ENCODE results near the gene KRT10. TPM values are rescaled to one million over a fixed set of nuclear protein-coding genes. Genes with fewer than 3 reads are reported as not detected.

Gene KRT10
- total RNA-seq, 1 experiment from 2014 or later: 62.3 TPM

DNA sequence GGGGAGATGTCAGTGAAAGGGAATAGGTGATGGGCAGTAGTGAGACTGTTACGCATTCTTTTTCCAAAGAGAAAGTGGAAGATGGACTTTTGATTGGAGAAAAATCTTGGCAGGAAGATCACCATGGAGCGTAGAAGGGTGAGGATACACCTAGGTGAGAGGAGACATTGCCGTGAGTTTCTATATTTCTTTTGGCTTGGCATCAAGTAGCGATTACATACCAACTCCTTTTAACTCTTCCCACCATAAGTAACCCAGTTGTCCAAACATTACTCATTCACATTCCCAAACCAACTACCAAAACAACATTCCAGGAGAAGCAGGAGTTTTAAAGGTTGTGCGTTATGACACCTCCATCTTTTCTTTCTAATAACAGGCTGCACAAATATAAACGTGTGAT lies 11.9 kb downstream of the KRT10 start:
- Histone ChIP-seq H3K4me2 (ENCODE audit: low read length) (peak overlapping the region; percentile 65), H3K4me1 (ENCODE audit: control insufficient read depth in 1 of 2, insufficient read depth in 2 of 2, low read length in 2 of 2) (peaks cover 13 to 29% of the 10 kb centered on the region in 2 experiments), H3K9me3 (ENCODE audit: control insufficient read depth in 1 of 2, insufficient read depth in 1 of 2, low read depth in 1 of 2, low read length in 2 of 2) (no peaks in the 10 kb centered on the region), H3K27ac (ENCODE audit: low read depth, low read length) (no peak overlapping the region; the same call in 1 of the 2 replicates), H3K36me3 (ENCODE audit: control insufficient read depth in 1 of 2, insufficient read depth in 2 of 2, low read length in 2 of 2) (no peaks in the 10 kb centered on the region), H3K27me3 (ENCODE audit: insufficient read depth, low read length) (no peaks in the 10 kb centered on the region), H3K79me2 (ENCODE audit: insufficient read depth, low read length) (no peaks in the 10 kb centered on the region), H3K9me2 (ENCODE audit: insufficient read depth) (peaks cover 5% of the 10 kb centered on the region; the same call in 1 of the 2 replicates), H2AFZ (ENCODE audit: low read depth, low read length, poor library complexity, severe bottlenecking) (peak overlapping the region; percentile 98), H3K9ac (ENCODE audit: low read length) (no peak overlapping the region), H4K20me1 (ENCODE audit: insufficient read depth) (no peaks in the 10 kb centered on the region), H3K4me3 (replicated peaks in 1 of 2; ENCODE audit: low read depth in 1 of 2, low read length in 2 of 2) (peak overlapping the region in 1 of 2 experiments; percentile 36; a peak in 2 of 4 replicates)
- ATAC-seq: peak; percentile 59
- DNase-seq (ENCODE audit: low read depth, low spot score): no peak
- intact Hi-C loops (cut with micrococcal nuclease): no loop called here
- TF ChIP-seq, protein P1, sequence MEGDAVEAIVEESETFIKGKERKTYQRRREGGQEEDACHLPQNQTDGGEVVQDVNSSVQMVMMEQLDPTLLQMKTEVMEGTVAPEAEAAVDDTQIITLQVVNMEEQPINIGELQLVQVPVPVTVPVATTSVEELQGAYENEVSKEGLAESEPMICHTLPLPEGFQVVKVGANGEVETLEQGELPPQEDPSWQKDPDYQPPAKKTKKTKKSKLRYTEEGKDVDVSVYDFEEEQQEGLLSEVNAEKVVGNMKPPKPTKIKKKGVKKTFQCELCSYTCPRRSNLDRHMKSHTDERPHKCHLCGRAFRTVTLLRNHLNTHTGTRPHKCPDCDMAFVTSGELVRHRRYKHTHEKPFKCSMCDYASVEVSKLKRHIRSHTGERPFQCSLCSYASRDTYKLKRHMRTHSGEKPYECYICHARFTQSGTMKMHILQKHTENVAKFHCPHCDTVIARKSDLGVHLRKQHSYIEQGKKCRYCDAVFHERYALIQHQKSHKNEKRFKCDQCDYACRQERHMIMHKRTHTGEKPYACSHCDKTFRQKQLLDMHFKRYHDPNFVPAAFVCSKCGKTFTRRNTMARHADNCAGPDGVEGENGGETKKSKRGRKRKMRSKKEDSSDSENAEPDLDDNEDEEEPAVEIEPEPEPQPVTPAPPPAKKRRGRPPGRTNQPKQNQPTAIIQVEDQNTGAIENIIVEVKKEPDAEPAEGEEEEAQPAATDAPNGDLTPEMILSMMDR (IDR thresholded peaks at IDR 0.05 in 2 of 3, conservative IDR thresholded peaks at IDR 0.05 in 1 of 3; ENCODE audit: borderline replicate concordance in 1 of 3, insufficient read depth in 1 of 3, low read depth in 2 of 3, low read length in 2 of 3): no peak
- no peak for TF ChIP-seq EZH2phosphoT487 (IDR thresholded peaks at IDR 0.05; ENCODE audit: borderline replicate concordance)
- TF ChIP-seq CEBPB (IDR thresholded peaks at IDR 0.05; ENCODE audit: low read depth): 0 out of 2 replicates have a peak, but pooled peaks have one; percentile 27
- TF ChIP-seq SIN3A (IDR thresholded peaks at IDR 0.05; ENCODE audit: low read depth): peak; percentile 58
- no peak for TF ChIP-seq ELF1 (IDR thresholded peaks at IDR 0.05; ENCODE audit: borderline replicate concordance, low read depth)
- peak; percentile 27 for TF ChIP-seq YY1 (IDR thresholded peaks at IDR 0.05; ENCODE audit: extremely low read depth, insufficient replicate concordance, low read depth, low read length)
- peak; percentile 26; the same call in 1 of the 2 replicates for TF ChIP-seq FOSL1 (IDR thresholded peaks at IDR 0.05; ENCODE audit: low read depth)
- no peak for TF ChIP-seq POLR2AphosphoS5 (IDR thresholded peaks at IDR 0.05; ENCODE audit: low read depth, low read length)
- 0 out of 2 replicates have a peak, but pooled peaks have one; percentile 3 for TF ChIP-seq RAD21 (IDR thresholded peaks at IDR 0.05; ENCODE audit: low read depth)
- peak; percentile 41; the same call in 1 of the 2 replicates for TF ChIP-seq JUND (IDR thresholded peaks at IDR 0.05)
- TF ChIP-seq SP1 (IDR thresholded peaks at IDR 0.05; ENCODE audit: low read depth): peak; percentile 54; the same call in 1 of the 2 replicates
- TF ChIP-seq, protein P2, sequence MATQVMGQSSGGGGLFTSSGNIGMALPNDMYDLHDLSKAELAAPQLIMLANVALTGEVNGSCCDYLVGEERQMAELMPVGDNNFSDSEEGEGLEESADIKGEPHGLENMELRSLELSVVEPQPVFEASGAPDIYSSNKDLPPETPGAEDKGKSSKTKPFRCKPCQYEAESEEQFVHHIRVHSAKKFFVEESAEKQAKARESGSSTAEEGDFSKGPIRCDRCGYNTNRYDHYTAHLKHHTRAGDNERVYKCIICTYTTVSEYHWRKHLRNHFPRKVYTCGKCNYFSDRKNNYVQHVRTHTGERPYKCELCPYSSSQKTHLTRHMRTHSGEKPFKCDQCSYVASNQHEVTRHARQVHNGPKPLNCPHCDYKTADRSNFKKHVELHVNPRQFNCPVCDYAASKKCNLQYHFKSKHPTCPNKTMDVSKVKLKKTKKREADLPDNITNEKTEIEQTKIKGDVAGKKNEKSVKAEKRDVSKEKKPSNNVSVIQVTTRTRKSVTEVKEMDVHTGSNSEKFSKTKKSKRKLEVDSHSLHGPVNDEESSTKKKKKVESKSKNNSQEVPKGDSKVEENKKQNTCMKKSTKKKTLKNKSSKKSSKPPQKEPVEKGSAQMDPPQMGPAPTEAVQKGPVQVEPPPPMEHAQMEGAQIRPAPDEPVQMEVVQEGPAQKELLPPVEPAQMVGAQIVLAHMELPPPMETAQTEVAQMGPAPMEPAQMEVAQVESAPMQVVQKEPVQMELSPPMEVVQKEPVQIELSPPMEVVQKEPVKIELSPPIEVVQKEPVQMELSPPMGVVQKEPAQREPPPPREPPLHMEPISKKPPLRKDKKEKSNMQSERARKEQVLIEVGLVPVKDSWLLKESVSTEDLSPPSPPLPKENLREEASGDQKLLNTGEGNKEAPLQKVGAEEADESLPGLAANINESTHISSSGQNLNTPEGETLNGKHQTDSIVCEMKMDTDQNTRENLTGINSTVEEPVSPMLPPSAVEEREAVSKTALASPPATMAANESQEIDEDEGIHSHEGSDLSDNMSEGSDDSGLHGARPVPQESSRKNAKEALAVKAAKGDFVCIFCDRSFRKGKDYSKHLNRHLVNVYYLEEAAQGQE (IDR thresholded peaks at IDR 0.05; ENCODE audit: low read depth): no peak
- peak; percentile 59; the same call in 1 of the 2 replicates for TF ChIP-seq CBX3 (IDR thresholded peaks at IDR 0.05; ENCODE audit: low read depth)
- no peak for TF ChIP-seq SRF (IDR thresholded peaks at IDR 0.05; ENCODE audit: low read depth)
- TF ChIP-seq ZNF274 (IDR thresholded peaks at IDR 0.05; ENCODE audit: low read depth, low read length): no peak
- TF ChIP-seq, protein P3, sequence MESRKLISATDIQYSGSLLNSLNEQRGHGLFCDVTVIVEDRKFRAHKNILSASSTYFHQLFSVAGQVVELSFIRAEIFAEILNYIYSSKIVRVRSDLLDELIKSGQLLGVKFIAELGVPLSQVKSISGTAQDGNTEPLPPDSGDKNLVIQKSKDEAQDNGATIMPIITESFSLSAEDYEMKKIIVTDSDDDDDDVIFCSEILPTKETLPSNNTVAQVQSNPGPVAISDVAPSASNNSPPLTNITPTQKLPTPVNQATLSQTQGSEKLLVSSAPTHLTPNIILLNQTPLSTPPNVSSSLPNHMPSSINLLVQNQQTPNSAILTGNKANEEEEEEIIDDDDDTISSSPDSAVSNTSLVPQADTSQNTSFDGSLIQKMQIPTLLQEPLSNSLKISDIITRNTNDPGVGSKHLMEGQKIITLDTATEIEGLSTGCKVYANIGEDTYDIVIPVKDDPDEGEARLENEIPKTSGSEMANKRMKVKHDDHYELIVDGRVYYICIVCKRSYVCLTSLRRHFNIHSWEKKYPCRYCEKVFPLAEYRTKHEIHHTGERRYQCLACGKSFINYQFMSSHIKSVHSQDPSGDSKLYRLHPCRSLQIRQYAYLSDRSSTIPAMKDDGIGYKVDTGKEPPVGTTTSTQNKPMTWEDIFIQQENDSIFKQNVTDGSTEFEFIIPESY (IDR thresholded peaks at IDR 0.05; ENCODE audit: extremely low read depth, insufficient replicate concordance, low read length): no peak
- CTCF ChIA-PET: interaction anchor here (0.9 to 1.5 kb wide), 2 partner anchors 738 to 852 kb away, joined by 3 to 5 read pairs; no protein-coding TSS in a partner anchor
- POLR2A ChIA-PET: interaction anchor here (0.7 kb wide), 1 partner anchor 83 kb away, joined by 4 read pairs; no protein-coding TSS in a partner anchor
- RAD21 ChIA-PET (ENCODE audit: low non-redundant PET in 1 of 2, low total read pairs in 2 of 2, uncharacterized antibody in 2 of 2, unreplicated experiment in 2 of 2): no interaction called here
- BruUV-seq (replicated peaks): no TSS peak
